Loucy (cell line): ENCODE results near the gene PTPRN2.

ENCODE experiments used
- H2AFZ ChIP-seq: fragments of 200-600 bp; sonication (generic); 2 replicates; pipeline ENCODE4 v1.6.0; 2016; ENCODE audit warnings: antibody characterized with exemption, mild to moderate bottlenecking, low read length, moderate library complexity
- H3F3A ChIP-seq: fragments of 200-600 bp; 2 replicates; pipeline ENCODE4 v1.6.0; 2016; ENCODE audit warnings: antibody characterized with exemption, low read depth, mild to moderate bottlenecking
- H3K27me3 ChIP-seq: fragments of 200-600 bp; sonication (generic); 2 replicates; pipeline ENCODE4 v1.6.1; 2014; ENCODE audit warnings: low read length, mild to moderate bottlenecking; ENCODE audit not compliant: insufficient read depth, poor library complexity, severe bottlenecking
- H3K36me3 ChIP-seq: fragments of 200-600 bp; sonication (generic); 2 replicates; pipeline ENCODE4 v1.6.1; 2016; ENCODE audit warnings: low read length; ENCODE audit not compliant: insufficient read depth
- H3K4me1 ChIP-seq: fragments of 200-600 bp; sonication (generic); 2 replicates; pipeline ENCODE4 v1.5.1; 2014; ENCODE audit warnings: low read length, mild to moderate bottlenecking; ENCODE audit not compliant: insufficient read depth, poor library complexity, severe bottlenecking
- H3K4me2 ChIP-seq: fragments of 200-600 bp; sonication (generic); 2 replicates; pipeline ENCODE4 v1.6.0; 2014; ENCODE audit warnings: antibody characterized with exemption, low read length, low read depth, mild to moderate bottlenecking; ENCODE audit not compliant: poor library complexity, severe bottlenecking
- H3K4me3 ChIP-seq: fragments of 200-600 bp; sonication (generic); 2 replicates; pipeline ENCODE4 v1.5.1; 2014; ENCODE audit warnings: low read length, mild to moderate bottlenecking, mixed read lengths; ENCODE audit not compliant: poor library complexity, severe bottlenecking
- H3K79me2 ChIP-seq: fragments of 200-600 bp; sonication (generic); 2 replicates; pipeline ENCODE4 v1.6.1; 2014; ENCODE audit warnings: low read length; ENCODE audit not compliant: insufficient read depth
- H3K9ac ChIP-seq: fragments of 200-600 bp; sonication (generic); 2 replicates; pipeline ENCODE4 v1.6.0; 2014; ENCODE audit warnings: mild to moderate bottlenecking, low read depth, low read length, moderate library complexity; ENCODE audit not compliant: poor library complexity, severe bottlenecking
- H3K9me2 ChIP-seq: fragments of 200-600 bp; sonication (generic); replicated peaks from 2 replicates; pipeline ENCODE4 v1.6.1; 2016; ENCODE audit warnings: low read depth, low read length, mixed read lengths
- H3K9me3 ChIP-seq: fragments of 200-600 bp; sonication (generic); 2 replicates; pipeline ENCODE4 v1.6.1; 2014; ENCODE audit warnings: mild to moderate bottlenecking, antibody characterized with exemption, low read length, low read depth; ENCODE audit not compliant: insufficient read depth
- H4K20me1 ChIP-seq: fragments of 200-600 bp; sonication (generic); 2 replicates; pipeline ENCODE4 v1.6.0; 2014; ENCODE audit warnings: antibody characterized with exemption, low read length, mild to moderate bottlenecking; ENCODE audit not compliant: insufficient read depth, poor library complexity, severe bottlenecking
- CTCF ChIP-seq: fragments of 200-600 bp; sonication (generic); conservative IDR thresholded peaks from 2 replicates; pipeline ENCODE4 v1.5.1; 2014; ENCODE audit warnings: mild to moderate bottlenecking, antibody characterized with exemption, low read length
- EZH2phosphoT487 ChIP-seq: fragments of 200-600 bp; IDR thresholded peaks from 2 replicates; pipeline ENCODE4 v1.6.1; 2018; ENCODE audit warnings: antibody characterized with exemption, mild to moderate bottlenecking, moderate library complexity, borderline replicate concordance

The PTPRN2 gene

GRCh38 chr7:157764193-157764592, 823.4 kb downstream of the PTPRN2 start:
- no peaks in the 10 kb centered on the region for H3K79me2 ChIP-seq
- no peaks in the 10 kb centered on the region for H3K36me3 ChIP-seq
- H3K4me1 ChIP-seq = no peaks in the 10 kb centered on the region
- no peaks in the 10 kb centered on the region for H3K9me2 ChIP-seq
- no peak overlapping the region for H3K4me2 ChIP-seq
- no peak overlapping the region for H3K9ac ChIP-seq
- no peaks in the 10 kb centered on the region for H4K20me1 ChIP-seq
- TF ChIP-seq EZH2phosphoT487 = no peak
- no peak for TF ChIP-seq CTCF
- no peaks in the 10 kb centered on the region for H3F3A ChIP-seq
- H3K27me3 ChIP-seq = no peaks in the 10 kb centered on the region
- no peak overlapping the region for H3K4me3 ChIP-seq
- peaks cover 9% of the 10 kb centered on the region; the same call in 1 of the 2 replicates for H3K9me3 ChIP-seq
- no peak overlapping the region for H2AFZ ChIP-seq

GRCh38 chr7:157763279-157764000, 824.2 kb downstream of the PTPRN2 start:
- Histone ChIP-seq H3K79me2 (no peaks in the 10 kb centered on the region), H3K4me2 (no peak overlapping the region), H3K9me2 (no peaks in the 10 kb centered on the region), H3K9ac (no peak overlapping the region), H3F3A (no peaks in the 10 kb centered on the region), H3K27me3 (no peaks in the 10 kb centered on the region), H3K9me3 (peaks cover 9% of the 10 kb centered on the region; the same call in 1 of the 2 replicates), H3K36me3 (no peaks in the 10 kb centered on the region), H4K20me1 (no peaks in the 10 kb centered on the region), H3K4me3 (no peak overlapping the region), H2AFZ (no peak overlapping the region), H3K4me1 (no peaks in the 10 kb centered on the region)
- TF ChIP-seq EZH2phosphoT487 (no peak), CTCF (no peak)

- TF ChIP-seq EZH2phosphoT487 (no peak), CTCF (no peak)
- no peaks in the 10 kb centered on the region for H3K79me2 ChIP-seq
- H4K20me1 ChIP-seq = no peaks in the 10 kb centered on the region
- H3K4me3 ChIP-seq = no peak overlapping the region
- H3F3A ChIP-seq = no peaks in the 10 kb centered on the region
- H3K4me2 ChIP-seq = no peak overlapping the region
- no peak overlapping the region for H2AFZ ChIP-seq
- H3K4me1 ChIP-seq = no peaks in the 10 kb centered on the region
- no peaks in the 10 kb centered on the region for H3K36me3 ChIP-seq
- no peak overlapping the region for H3K9ac ChIP-seq
- no peaks in the 10 kb centered on the region for H3K9me2 ChIP-seq
- peaks cover 9% of the 10 kb centered on the region; the same call in 1 of the 2 replicates for H3K9me3 ChIP-seq
- no peaks in the 10 kb centered on the region for H3K27me3 ChIP-seq
These were observed 824.8 kb downstream of the PTPRN2 start for GRCh38 chr7:157762824-157763223.
